Measurements from ENCODE around the gene PCBP3.

PCBP3 gene

GRCh38 chr21:45642122-45642813, 1.3 kb upstream of the PCBP3 start:
- Histone ChIP-seq H3K27ac (replicated peaks) (no peak overlapping the region), H3K27me3 (ENCODE audit: insufficient read depth, poor library complexity, severe bottlenecking) (peaks cover 11% of the 10 kb centered on the region), H3K4me3 (replicated peaks; ENCODE audit: insufficient read depth, low read length) (peak overlapping the region; percentile 23; the same call in 1 of the 2 replicates)
- DNase-seq (ENCODE audit: low read depth in 1 of 2, low spot score in 1 of 2): peak in 1 of 2 experiments; percentile 5
- TF ChIP-seq SPI1 (IDR thresholded peaks at IDR 0.05; ENCODE audit: borderline replicate concordance, low read depth): no peak
- TF ChIP-seq, protein P1, sequence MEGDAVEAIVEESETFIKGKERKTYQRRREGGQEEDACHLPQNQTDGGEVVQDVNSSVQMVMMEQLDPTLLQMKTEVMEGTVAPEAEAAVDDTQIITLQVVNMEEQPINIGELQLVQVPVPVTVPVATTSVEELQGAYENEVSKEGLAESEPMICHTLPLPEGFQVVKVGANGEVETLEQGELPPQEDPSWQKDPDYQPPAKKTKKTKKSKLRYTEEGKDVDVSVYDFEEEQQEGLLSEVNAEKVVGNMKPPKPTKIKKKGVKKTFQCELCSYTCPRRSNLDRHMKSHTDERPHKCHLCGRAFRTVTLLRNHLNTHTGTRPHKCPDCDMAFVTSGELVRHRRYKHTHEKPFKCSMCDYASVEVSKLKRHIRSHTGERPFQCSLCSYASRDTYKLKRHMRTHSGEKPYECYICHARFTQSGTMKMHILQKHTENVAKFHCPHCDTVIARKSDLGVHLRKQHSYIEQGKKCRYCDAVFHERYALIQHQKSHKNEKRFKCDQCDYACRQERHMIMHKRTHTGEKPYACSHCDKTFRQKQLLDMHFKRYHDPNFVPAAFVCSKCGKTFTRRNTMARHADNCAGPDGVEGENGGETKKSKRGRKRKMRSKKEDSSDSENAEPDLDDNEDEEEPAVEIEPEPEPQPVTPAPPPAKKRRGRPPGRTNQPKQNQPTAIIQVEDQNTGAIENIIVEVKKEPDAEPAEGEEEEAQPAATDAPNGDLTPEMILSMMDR (IDR thresholded peaks at IDR 0.05; ENCODE audit: insufficient read depth, low read length): no peak
- no peak for TF ChIP-seq GABPA (IDR thresholded peaks at IDR 0.05; ENCODE audit: low read depth)
- TF ChIP-seq POLR2AphosphoS5 (IDR thresholded peaks at IDR 0.05; ENCODE audit: low read depth): no peak
- no peak for TF ChIP-seq REST (IDR thresholded peaks at IDR 0.05; ENCODE audit: insufficient replicate concordance, low read depth)

DNA sequence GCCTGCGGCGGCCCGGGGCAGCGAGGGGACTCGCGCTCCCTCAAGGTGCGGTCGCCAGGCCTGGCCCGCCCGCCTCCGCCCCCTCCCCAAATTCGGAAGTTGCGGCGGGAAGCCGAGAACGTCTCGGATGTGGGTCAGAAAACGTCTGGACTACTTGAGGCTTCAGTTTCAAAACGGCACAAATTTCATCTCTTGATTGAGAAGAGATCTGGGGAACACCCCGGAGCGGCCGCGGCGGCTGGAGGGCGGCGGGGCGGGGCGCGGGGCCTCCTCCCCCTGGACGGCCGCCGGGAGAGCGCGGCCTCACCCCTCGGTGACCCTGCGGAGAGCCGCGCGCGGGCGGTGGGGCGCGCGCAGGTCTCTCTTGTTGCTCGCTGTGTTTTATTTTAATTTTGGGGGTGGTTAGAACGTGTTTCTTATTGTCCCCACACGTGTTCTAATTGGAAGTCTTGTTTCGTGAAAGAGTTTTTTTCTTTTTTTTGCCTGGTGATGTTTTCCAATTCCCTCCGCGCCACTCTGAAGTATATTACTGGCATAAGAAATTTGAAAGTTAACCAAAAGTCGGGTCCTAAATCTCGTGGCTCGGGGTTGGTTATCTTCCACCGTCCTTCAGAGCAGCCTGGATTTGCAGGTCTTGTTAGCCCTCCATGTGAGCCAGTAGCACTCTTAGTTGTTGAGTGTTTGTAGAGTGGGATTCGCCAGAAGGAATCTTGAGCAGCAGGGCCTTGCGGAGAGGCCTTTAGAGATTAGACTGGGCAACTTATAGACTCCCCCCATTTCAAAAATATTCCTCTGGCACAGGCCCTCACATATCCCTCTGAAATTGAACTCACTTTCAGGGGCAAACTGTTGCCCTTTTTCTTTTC, 749 bp downstream of the PCBP3 start:
- TF ChIP-seq SPI1 (IDR thresholded peaks at IDR 0.05; ENCODE audit: borderline replicate concordance, low read depth): no peak
- no peak for TF ChIP-seq POLR2AphosphoS5 (IDR thresholded peaks at IDR 0.05; ENCODE audit: low read depth)
- no peak for TF ChIP-seq REST (IDR thresholded peaks at IDR 0.05; ENCODE audit: insufficient replicate concordance, low read depth)
- TF ChIP-seq GABPA (IDR thresholded peaks at IDR 0.05; ENCODE audit: low read depth): no peak
- TF ChIP-seq, protein P1 (IDR thresholded peaks at IDR 0.05; ENCODE audit: insufficient read depth, low read length): no peak

GRCh38 chr21:45651921-45652320, 8.4 kb downstream of the PCBP3 start:
- H3K4me3 ChIP-seq (replicated peaks; ENCODE audit: insufficient read depth, low read length): no peak overlapping the region
- H3K27ac ChIP-seq (replicated peaks): no peak overlapping the region
- TF ChIP-seq GABPA (IDR thresholded peaks at IDR 0.05; ENCODE audit: low read depth) (no peak), SPI1 (IDR thresholded peaks at IDR 0.05; ENCODE audit: borderline replicate concordance, low read depth) (no peak), POLR2AphosphoS5 (IDR thresholded peaks at IDR 0.05; ENCODE audit: low read depth) (no peak), REST (IDR thresholded peaks at IDR 0.05; ENCODE audit: insufficient replicate concordance, low read depth) (no peak)
- TF ChIP-seq, protein P1 (IDR thresholded peaks at IDR 0.05; ENCODE audit: insufficient read depth, low read length): no peak
- DNase-seq (ENCODE audit: low read depth in 1 of 2, low spot score in 1 of 2): no peak
- H3K27me3 ChIP-seq (ENCODE audit: insufficient read depth, poor library complexity, severe bottlenecking): peaks cover 2% of the 10 kb centered on the region

More for the DNA sequence above, 749 bp downstream of the PCBP3 start:
- DNase-seq (ENCODE audit: low read depth in 1 of 2, low spot score in 1 of 2): no peak
- Histone ChIP-seq H3K4me3 (replicated peaks; ENCODE audit: insufficient read depth, low read length) (peak overlapping the region; percentile 27), H3K27me3 (ENCODE audit: insufficient read depth, poor library complexity, severe bottlenecking) (peaks cover 11% of the 10 kb centered on the region), H3K27ac (replicated peaks) (no peak overlapping the region)
